HCT116 (cell line): Measurements from ENCODE around the gene COMTD1. TPM values are rescaled to one million over a fixed set of nuclear protein-coding genes. Genes with fewer than 3 reads are reported as not detected.

Experiments used
- ATAC-seq: fragments of 200-7000 bp; cut with Tn5 transposase; 2 replicates; pipeline ENCODE4 v1.9.1; 2020; ENCODE audit warnings: mild to moderate bottlenecking, moderate library complexity
- BruUV-seq: library from RNA; stranded (reverse); fragments of 400-500 nt; replicated peaks from 2 replicates; lab custom pipeline; 2021; lab: Mats Ljungman, UMichigan
- CTCF ChIA-PET: fragments of 300-600 bp; sonication (Branson Sonifier 250); formaldehyde crosslinking; loops from one replicate; lab custom pipeline; 2021; ENCODE audit warnings: antibody characterized with exemption; lab: Charles Lee
- POLR2A ChIA-PET: fragments of 300-600, 350-600 bp; sonication (Branson Sonifier 250); formaldehyde crosslinking; loops from one replicate; lab custom pipeline; 2021; ENCODE audit warnings: antibody characterized with exemption; lab: Charles Lee
- RAD21 ChIA-PET, 2 experiments: fragments of 300-600 bp; sonication (Branson Sonifier 250); formaldehyde crosslinking; loops; one replicate each; lab custom pipeline; 2023; ENCODE audit warnings: low total read pairs in 2 of 2; ENCODE audit not compliant: uncharacterized antibody in 2 of 2, unreplicated experiment in 2 of 2, low non-redundant PET in 1 of 2; lab: Charles Lee
- DNase-seq: peaks from one replicate; pipeline ENCODE4 v3.0.0-alpha.2; 2010; ENCODE audit warnings: low read depth, low spot score
- H2AFZ ChIP-seq: fragments of 200-600 bp; shearing (Covaris generic), sonication (generic); 2 replicates; pipeline ENCODE4 v1.6.1; 2017; ENCODE audit warnings: low read depth, mixed run types, mixed read lengths, antibody characterized with exemption, low read length; ENCODE audit not compliant: poor library complexity, severe bottlenecking
- H3K27ac ChIP-seq: 2 replicates; pipeline ENCODE4 v1.5.1; 2012; ENCODE audit warnings: low read depth, low read length
- H3K27me3 ChIP-seq: fragments of 200-600 bp; sonication (generic); 2 replicates; pipeline ENCODE4 v1.6.1; 2016; ENCODE audit warnings: mixed run types, low read length, mixed read lengths; ENCODE audit not compliant: insufficient read depth
- H3K36me3 ChIP-seq, 2 experiments: fragments of 200-500 bp in 1 of 2; fragments of 200-600 bp in 1 of 2; sonication (Bioruptor generic) in 1 of 2; sonication (generic) in 1 of 2; 2 replicates each; pipeline versions ENCODE4 v1.5.1 to v1.6.1; 2014 to 2016; ENCODE audit warnings: low read length in 2 of 2, inconsistent platforms in 1 of 2, mixed read lengths in 1 of 2, mixed run types in 1 of 2; ENCODE audit not compliant: insufficient read depth in 2 of 2, control insufficient read depth in 1 of 2
- H3K4me1 ChIP-seq, 2 experiments: fragments of 200-600 bp in 1 of 2; sonication (generic) in 1 of 2; 2 replicates each; pipeline versions ENCODE4 v1.5.1 to v1.6.1; 2012 to 2017; ENCODE audit warnings: low read length in 2 of 2, inconsistent platforms in 1 of 2, mild to moderate bottlenecking in 1 of 2, mixed read lengths in 1 of 2, mixed run types in 1 of 2, moderate library complexity in 1 of 2; ENCODE audit not compliant: insufficient read depth in 2 of 2, control insufficient read depth in 1 of 2
- H3K4me2 ChIP-seq: fragments of 200-600 bp; sonication (generic); 2 replicates; pipeline ENCODE4 v1.6.1; 2017; ENCODE audit warnings: mixed run types, low read length, mixed read lengths
- H3K4me3 ChIP-seq, 2 experiments: fragments of 200-600 bp in 1 of 2; sonication (generic) in 1 of 2; replicated peaks in 1 of 2; 2 replicates each; pipeline ENCODE4 v1.5.1; 2011 to 2016; ENCODE audit warnings: low read length in 2 of 2, control low read depth in 1 of 2, low read depth in 1 of 2, mild to moderate bottlenecking in 1 of 2, mixed read lengths in 1 of 2, mixed run types in 1 of 2
- H3K79me2 ChIP-seq: fragments of 200-600 bp; sonication (generic); 2 replicates; pipeline ENCODE4 v1.6.1; 2017; ENCODE audit warnings: mild to moderate bottlenecking, mixed run types, low read length, moderate library complexity, mixed read lengths; ENCODE audit not compliant: insufficient read depth
- H3K9ac ChIP-seq: fragments of 200-600 bp; sonication (generic); 2 replicates; pipeline ENCODE4 v1.6.1; 2016; ENCODE audit warnings: low read length, mixed read lengths
- H3K9me2 ChIP-seq: fragments of 200-600 bp; sonication (generic), shearing (Covaris generic); 2 replicates; pipeline ENCODE4 v1.6.1; 2017; ENCODE audit warnings: mixed run types, mild to moderate bottlenecking, moderate library complexity; ENCODE audit not compliant: insufficient read depth
- H3K9me3 ChIP-seq, 2 experiments: fragments of 200-500 bp in 1 of 2; fragments of 200-600 bp in 1 of 2; sonication (Bioruptor generic) in 1 of 2; sonication (generic) in 1 of 2; 2 replicates each; pipeline ENCODE4 v1.6.1; 2014 to 2017; ENCODE audit warnings: low read length in 2 of 2, mixed read lengths in 2 of 2, inconsistent platforms in 1 of 2, low read depth in 1 of 2, mild to moderate bottlenecking in 1 of 2, mixed run types in 1 of 2, moderate library complexity in 1 of 2; ENCODE audit not compliant: control insufficient read depth in 1 of 2, insufficient read depth in 1 of 2
- H4K20me1 ChIP-seq: fragments of 200-600 bp; sonication (generic), shearing (Covaris generic); 2 replicates; pipeline ENCODE4 v1.6.1; 2017; ENCODE audit warnings: mixed run types, mild to moderate bottlenecking, moderate library complexity; ENCODE audit not compliant: insufficient read depth
- ATF3 ChIP-seq: IDR thresholded peaks from 2 replicates; pipeline ENCODE4 v1.6.1; 2012
- CEBPB ChIP-seq: IDR thresholded peaks from 2 replicates; pipeline ENCODE4 v1.6.1; 2012; ENCODE audit warnings: low read depth
- CTCF ChIP-seq, 3 experiments: fragments of 200-600 bp in 1 of 3; sonication (generic) in 1 of 3; IDR thresholded peaks in 2 of 3; conservative IDR thresholded peaks in 1 of 3; 2 replicates each; pipeline ENCODE4 v1.5.1; 2012 to 2017; ENCODE audit warnings: low read depth in 2 of 3, low read length in 2 of 3, antibody characterized with exemption in 1 of 3, borderline replicate concordance in 1 of 3, control low read depth in 1 of 3, mild to moderate bottlenecking in 1 of 3, mixed read lengths in 1 of 3, mixed run types in 1 of 3, moderate library complexity in 1 of 3; ENCODE audit not compliant: insufficient read depth in 1 of 3
- ELF1 ChIP-seq: IDR thresholded peaks from 2 replicates; pipeline ENCODE4 v1.6.1; 2012; ENCODE audit warnings: low read depth, borderline replicate concordance
- EZH2 ChIP-seq: fragments of 200-600 bp; sonication (generic); IDR thresholded peaks from 2 replicates; pipeline ENCODE4 v1.6.1; 2017; ENCODE audit warnings: antibody characterized with exemption, mixed run types
- EZH2phosphoT487 ChIP-seq: fragments of 200-600 bp; IDR thresholded peaks from 2 replicates; pipeline ENCODE4 v1.6.1; 2018; ENCODE audit warnings: antibody characterized with exemption, borderline replicate concordance
- FOSL1 ChIP-seq: IDR thresholded peaks from 2 replicates; pipeline ENCODE4 v1.6.1; 2012; ENCODE audit warnings: low read depth
- JUND ChIP-seq: IDR thresholded peaks from 2 replicates; pipeline ENCODE4 v1.6.1; 2012
- MAX ChIP-seq: IDR thresholded peaks from 2 replicates; pipeline ENCODE4 v1.6.1; 2012
- POLR2A ChIP-seq: IDR thresholded peaks from 2 replicates; pipeline ENCODE4 v1.7.0; 2011; ENCODE audit warnings: borderline replicate concordance; ENCODE audit not compliant: insufficient read depth, insufficient read length; ENCODE audit errors: extremely low read depth
- RAD21 ChIP-seq: IDR thresholded peaks from 2 replicates; pipeline ENCODE4 v1.6.1; 2012; ENCODE audit warnings: low read depth, mild to moderate bottlenecking
- REST ChIP-seq: IDR thresholded peaks from 2 replicates; pipeline ENCODE4 v1.6.1; 2012; ENCODE audit warnings: low read depth
- SIN3A ChIP-seq: IDR thresholded peaks from 2 replicates; pipeline ENCODE4 v1.6.1; 2012; ENCODE audit warnings: low read depth
- SP1 ChIP-seq: IDR thresholded peaks from 2 replicates; pipeline ENCODE4 v1.6.1; 2012; ENCODE audit warnings: low read depth
- TCF7L2 ChIP-seq: IDR thresholded peaks from 2 replicates; pipeline ENCODE4 v1.7.0; 2011; ENCODE audit warnings: borderline replicate concordance, inconsistent platforms; ENCODE audit not compliant: insufficient read depth, insufficient read length; ENCODE audit errors: extremely low read depth
- YY1 ChIP-seq: IDR thresholded peaks from 2 replicates; pipeline ENCODE4 v1.6.1; 2011; ENCODE audit warnings: low read length, low read depth, moderate library complexity, mild to moderate bottlenecking; ENCODE audit not compliant: insufficient replicate concordance; ENCODE audit errors: extremely low read depth
- ZFX ChIP-seq: fragments of 450-650 bp; IDR thresholded peaks from 2 replicates; pipeline ENCODE4 v1.6.1; 2017
- ZNF274 ChIP-seq: fragments of 200-500 bp; sonication (Bioruptor generic); IDR thresholded peaks from 2 replicates; pipeline ENCODE4 v1.6.1; 2014; ENCODE audit warnings: mild to moderate bottlenecking, low read depth, low read length, inconsistent platforms
- intact Hi-C: fragments of 100-400 bp; cut with micrococcal nuclease; formaldehyde crosslinking; loops from 2 replicates; pipeline ENCODE4 v1.10.0; 2022
- total RNA-seq: library from RNA; stranded (reverse); gene quantifications from one replicate; pipeline ENCODE4 v1.2.1, GENCODE V29; 2021; ENCODE audit not compliant: unreplicated experiment

Gene COMTD1
- total RNA-seq, 1 experiment from 2014 or later, result 35.1 TPM

GRCh38 chr10:75226095-75226494 lies 9.7 kb downstream of the COMTD1 start:
- intact Hi-C loops, result no loop called here
- H3K27ac ChIP-seq, result no peak overlapping the region
- BruUV-seq, result no TSS peak
- ATAC-seq (no peak), DNase-seq (no peak)
- no peak for TF ChIP-seq ATF3
- TF ChIP-seq MAX, result no peak
- no peak for TF ChIP-seq ZNF274
- TF ChIP-seq REST, result no peak
- no peak for TF ChIP-seq RAD21
- no peak for TF ChIP-seq TCF7L2
- TF ChIP-seq SIN3A, result no peak
- TF ChIP-seq ZFX, result no peak
- TF ChIP-seq FOSL1, result no peak
- no peak for TF ChIP-seq CTCF (IDR thresholded peaks at IDR 0.05 in 2 of 3, conservative IDR thresholded peaks at IDR 0.05 in 1 of 3; ENCODE audit: borderline replicate concordance in 1 of 3, insufficient read depth in 1 of 3, low read depth in 2 of 3, low read length in 2 of 3)
- no peak for TF ChIP-seq EZH2phosphoT487
- no peak for TF ChIP-seq EZH2
- TF ChIP-seq JUND, result no peak
- TF ChIP-seq SP1, result no peak
- no peak for TF ChIP-seq YY1
- no peak for TF ChIP-seq CEBPB
- no peak for TF ChIP-seq POLR2A
- TF ChIP-seq ELF1, result no peak
- ChIA-PET POLR2A (interaction anchor here (1.3 kb wide), 1 partner anchor 10 kb away, joined by 3 read pairs; no protein-coding TSS in a partner anchor), RAD21 (no interaction called here), CTCF (interaction anchor here (1.4 kb wide), 2 partner anchors 10 to 39 kb away, joined by 3 to 5 read pairs; partner anchors contain the start of gene COMTD1)
- peaks cover 0 to 19% of the 10 kb centered on the region in 2 experiments; a peak in 3 of 4 replicates for H3K4me1 ChIP-seq
- no peak overlapping the region for H2AFZ ChIP-seq
- no peak overlapping the region for H3K4me2 ChIP-seq
- no peak overlapping the region for H3K9ac ChIP-seq
- H3K27me3 ChIP-seq, result no peaks in the 10 kb centered on the region
- H3K79me2 ChIP-seq, result peaks cover 93% of the 10 kb centered on the region
- H3K9me2 ChIP-seq, result no peaks in the 10 kb centered on the region
- peaks cover 38% of the 10 kb centered on the region; the same call in 1 of the 2 replicates for H4K20me1 ChIP-seq
- H3K36me3 ChIP-seq, result peaks cover 44 to 55% of the 10 kb centered on the region in 2 experiments
- no peaks in the 10 kb centered on the region for H3K9me3 ChIP-seq
- no peak overlapping the region for H3K4me3 ChIP-seq
